GM21786 (cell line): ENCODE results near the gene SPRY4.
"Not testable (repeated sequence)": the region's sequence is repeated elsewhere in the genome, so short reads cannot be mapped to it uniquely, and the experiment has no call there.

Experiments
- ATAC-seq: cut with Tn5 transposase; IDR thresholded peaks from one replicate; pipeline ENCODE4 v1.9.1; 2021; ENCODE audit not compliant: unreplicated experiment

The SPRY4 gene

GRCh38 chr5:142315096-142315900 lies 9.5 kb downstream of the SPRY4 start:
- ATAC-seq: no peak

GRCh38 chr5:142314606-142315005 lies 10.2 kb downstream of the SPRY4 start:
- ATAC-seq: no peak

- no peak for ATAC-seq
Observed at GRCh38 chr5:142314109-142314508, 10.7 kb downstream of the SPRY4 start.

- no peak for ATAC-seq
Observed at GRCh38 chr5:142313682-142314081, 11.1 kb downstream of the SPRY4 start.

- no peak for ATAC-seq
Observed at GRCh38 chr5:142313275-142313674, 11.5 kb downstream of the SPRY4 start.

GRCh38 chr5:142312399-142312798 lies 12.4 kb downstream of the SPRY4 start:
- ATAC-seq: no peak

DNA sequence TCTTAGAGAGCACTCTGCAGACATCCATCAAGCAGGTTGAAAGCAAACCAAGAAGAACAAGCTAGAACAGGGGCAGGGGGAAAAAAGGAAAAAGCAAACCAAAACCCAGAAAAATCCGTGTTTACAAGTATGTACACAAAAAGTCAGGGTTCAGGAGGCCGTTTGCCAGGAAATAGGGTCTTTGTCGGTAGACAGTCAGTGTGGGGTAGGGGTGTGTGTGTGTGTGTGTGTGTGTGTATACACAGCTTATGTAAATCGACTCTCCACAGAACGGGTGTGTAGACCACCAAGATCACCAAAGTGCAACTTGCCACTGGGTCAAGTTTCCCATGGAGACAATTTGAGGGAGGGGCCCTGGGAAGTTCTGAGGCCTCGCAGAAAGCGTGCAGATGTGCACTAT lies 13.1 kb downstream of the SPRY4 start:
- no peak for ATAC-seq

GRCh38 chr5:142310803-142311202 lies 14.0 kb downstream of the SPRY4 start:
- no peak for ATAC-seq

GRCh38 chr5:142309747-142310318 lies 15.0 kb downstream of the SPRY4 start:
- no peak for ATAC-seq

DNA sequence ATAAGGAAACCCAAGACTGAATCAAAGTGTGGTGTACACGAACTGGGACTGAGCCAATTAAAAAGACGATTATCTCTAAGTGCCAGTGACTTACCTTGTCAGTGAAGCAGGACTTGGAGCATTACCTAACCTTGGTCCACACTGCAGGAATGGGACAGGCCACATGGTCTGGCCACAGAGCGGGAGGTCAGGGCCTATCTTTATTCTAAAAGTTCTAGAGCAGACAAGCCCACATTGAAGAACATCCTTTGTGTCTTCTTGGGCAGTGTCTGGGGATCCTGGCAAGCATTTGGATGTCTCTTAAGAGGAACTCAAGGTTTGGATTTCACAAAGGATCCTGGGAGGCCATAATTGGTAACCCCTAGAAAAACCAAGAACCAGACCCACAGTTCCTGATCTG lies 16.5 kb downstream of the SPRY4 start:
- ATAC-seq: no peak

- ATAC-seq: no peak
Observed at GRCh38 chr5:142307146-142307890, 17.5 kb downstream of the SPRY4 start.

- no peak for ATAC-seq
Observed at GRCh38 chr5:142306077-142306502, 18.7 kb downstream of the SPRY4 start.

DNA sequence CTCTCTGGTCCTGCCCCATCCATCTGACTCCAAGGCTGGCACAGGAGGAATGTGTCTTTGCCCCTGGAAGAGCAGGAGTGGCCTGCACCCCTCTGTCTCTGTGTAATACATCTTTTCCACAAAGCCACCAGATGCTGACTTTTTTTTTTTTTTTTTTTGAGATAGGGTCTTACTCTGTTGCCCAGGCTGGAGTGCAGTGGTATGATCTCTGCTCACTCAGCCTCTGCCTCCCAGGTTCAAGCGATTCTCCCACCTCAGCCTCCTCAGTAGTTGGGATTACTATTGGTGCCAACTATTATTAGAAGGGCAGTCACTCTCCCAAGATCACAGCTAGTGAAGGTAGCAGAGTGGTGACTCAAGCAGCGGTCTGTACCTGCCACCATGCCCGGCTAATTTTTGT lies 19.6 kb downstream of the SPRY4 start:
- ATAC-seq: no peak

DNA sequence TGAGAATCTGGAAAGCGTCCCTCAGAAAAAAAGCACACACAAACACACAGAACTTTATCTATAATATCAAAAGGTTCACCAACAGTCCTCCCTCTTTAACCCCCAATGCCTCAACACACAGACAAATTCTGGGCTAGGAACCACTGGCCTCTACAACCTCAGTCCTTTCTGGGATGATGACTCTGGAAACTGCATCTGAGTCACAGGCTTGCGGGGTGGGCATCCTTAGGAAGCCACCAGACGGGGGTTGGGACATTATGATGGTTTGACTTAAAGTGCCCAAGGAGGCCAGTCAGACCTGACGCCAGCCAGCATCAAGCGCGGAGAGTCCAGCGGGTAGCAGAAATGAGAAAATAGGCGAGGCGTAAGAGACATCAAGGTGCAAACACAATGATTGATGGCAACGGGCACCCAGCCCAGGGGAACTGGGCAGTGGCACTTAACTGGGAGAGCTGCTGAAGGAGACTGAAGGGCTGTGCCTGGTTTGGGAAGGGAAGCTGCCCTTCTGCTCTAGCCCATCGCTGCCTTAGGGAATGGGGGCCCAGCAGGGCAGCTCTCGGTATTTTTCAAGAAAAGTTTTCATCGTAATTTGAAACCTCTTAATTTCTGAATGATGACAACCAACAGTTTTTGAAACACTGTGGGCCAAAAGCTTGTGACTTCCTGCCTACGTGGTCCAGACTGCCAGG lies 20.7 kb downstream of the SPRY4 start:
- ATAC-seq: no peak

- ATAC-seq: no peak
Observed at GRCh38 chr5:142303565-142303964, 21.3 kb downstream of the SPRY4 start.

DNA sequence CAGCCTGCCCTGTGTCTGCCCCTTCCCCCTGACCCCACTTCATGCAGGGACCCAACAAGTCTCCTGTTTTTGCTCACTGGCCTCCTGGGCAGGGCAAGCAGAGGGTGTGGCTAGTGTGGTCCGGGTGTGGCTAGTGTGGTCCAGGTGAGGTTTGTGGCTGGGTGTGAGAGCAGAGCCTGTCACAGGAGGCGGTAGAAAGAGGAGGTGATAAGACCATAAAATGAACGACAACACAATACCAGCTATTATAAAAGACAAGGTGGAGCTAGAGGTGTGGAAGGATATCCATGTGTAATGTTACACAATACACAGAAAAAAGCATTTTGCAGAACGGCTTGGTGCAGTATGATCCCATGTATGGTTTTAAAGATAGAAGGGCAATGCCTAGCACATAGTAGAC lies 23.3 kb downstream of the SPRY4 start:
- no peak for ATAC-seq

- no peak for ATAC-seq
Observed at GRCh38 chr5:142300677-142301076, 24.1 kb downstream of the SPRY4 start.

GRCh38 chr5:142298789-142299188 lies 26.0 kb downstream of the SPRY4 start:
- ATAC-seq: no peak

- ATAC-seq: not testable (repeated sequence)
Observed at GRCh38 chr5:142297786-142298185, 27.0 kb downstream of the SPRY4 start.

DNA sequence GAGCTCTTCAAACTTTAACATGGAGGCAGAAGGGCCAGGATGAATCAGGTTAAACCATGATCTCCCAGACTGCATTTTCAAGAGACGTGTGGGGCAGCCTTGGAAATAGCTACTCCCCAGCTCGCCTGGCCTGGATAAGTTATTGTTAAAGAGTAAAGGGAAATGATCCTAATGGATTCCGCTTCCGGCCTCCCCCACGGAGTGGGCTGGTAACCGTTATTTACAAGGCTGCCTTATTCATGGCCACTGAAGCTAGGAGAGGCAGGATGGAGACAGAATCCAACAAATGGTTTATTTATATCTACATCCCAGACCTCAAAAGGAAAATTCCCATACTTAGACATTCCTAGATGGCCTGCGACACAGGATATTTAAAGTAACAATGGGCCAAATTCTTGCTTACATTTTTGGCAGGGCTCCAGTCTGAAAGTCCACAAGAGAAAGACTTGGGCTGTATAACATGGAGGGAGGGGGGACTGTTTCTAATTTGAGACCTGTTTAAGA lies 27.9 kb downstream of the SPRY4 start:
- ATAC-seq: no peak
